ENCODE measurements around the gene RCOR3.
"Not testable (repeated sequence)": the region's sequence is repeated elsewhere in the genome, so short reads cannot be mapped to it uniquely, and the experiment has no call there.

The RCOR3 gene

GRCh38 chr1:211340622-211341507, 81.7 kb downstream of the RCOR3 start:
- WGBS, 2 experiments (ENCODE audit: insufficient coverage in 2 of 2) = 92 to 100% methylated on average over 6 to 9 of the region's 10 CpGs

GRCh38 chr1:211341999-211342398, 82.8 kb downstream of the RCOR3 start:
- Histone ChIP-seq H3K27ac (ENCODE audit: low read depth, low read length, severe bottlenecking) (no peak overlapping the region), H3K4me1 (ENCODE audit: control insufficient read depth, insufficient read depth, low read length, poor library complexity, severe bottlenecking) (peaks cover 7% of the 10 kb centered on the region), H3K4me3 (ENCODE audit: extremely low read depth, insufficient read depth, low read length, poor library complexity, severe bottlenecking) (no peak overlapping the region), H3K36me3 (ENCODE audit: control insufficient read depth, insufficient read depth, low read length) (no peaks in the 10 kb centered on the region), H3K9me3 (ENCODE audit: control insufficient read depth, low read length) (no peaks in the 10 kb centered on the region)
- WGBS, 2 experiments (ENCODE audit: insufficient coverage in 2 of 2) = no CpG with 5 or more reads among the region's 1 CpG

More at GRCh38 chr1:211340622-211341507, 81.7 kb downstream of the RCOR3 start:
- H3K4me3 ChIP-seq (ENCODE audit: extremely low read depth, insufficient read depth, low read length, poor library complexity, severe bottlenecking) = no peak overlapping the region
- no peak overlapping the region for H3K27ac ChIP-seq (ENCODE audit: low read depth, low read length, severe bottlenecking)
- H3K9me3 ChIP-seq (ENCODE audit: control insufficient read depth, low read length) = no peaks in the 10 kb centered on the region
- H3K36me3 ChIP-seq (ENCODE audit: control insufficient read depth, insufficient read depth, low read length) = no peaks in the 10 kb centered on the region
- peaks cover 7% of the 10 kb centered on the region for H3K4me1 ChIP-seq (ENCODE audit: control insufficient read depth, insufficient read depth, low read length, poor library complexity, severe bottlenecking)

- Histone ChIP-seq H3K27ac (ENCODE audit: low read depth, low read length, severe bottlenecking) (no peak overlapping the region), H3K4me1 (ENCODE audit: control insufficient read depth, insufficient read depth, low read length, poor library complexity, severe bottlenecking) (peaks cover 7% of the 10 kb centered on the region), H3K9me3 (ENCODE audit: control insufficient read depth, low read length) (no peaks in the 10 kb centered on the region), H3K4me3 (ENCODE audit: extremely low read depth, insufficient read depth, low read length, poor library complexity, severe bottlenecking) (no peak overlapping the region), H3K36me3 (ENCODE audit: control insufficient read depth, insufficient read depth, low read length) (no peaks in the 10 kb centered on the region)
- WGBS, 2 experiments (ENCODE audit: insufficient coverage in 2 of 2) = 64% methylated on average over 2 of the region's 4 CpGs; no CpG with 5 or more reads in 1 of the 2 experiments
Measured at GRCh38 chr1:211343607-211344006, 84.4 kb downstream of the RCOR3 start.

- no peaks in the 10 kb centered on the region for H3K36me3 ChIP-seq (ENCODE audit: control insufficient read depth, insufficient read depth, low read length)
- H3K27ac ChIP-seq (ENCODE audit: low read depth, low read length, severe bottlenecking) = no peak overlapping the region
- 87 to 96% methylated on average over 3 to 4 of the region's 6 CpGs for WGBS, 2 experiments (ENCODE audit: insufficient coverage in 2 of 2)
- H3K4me1 ChIP-seq (ENCODE audit: control insufficient read depth, insufficient read depth, low read length, poor library complexity, severe bottlenecking) = peaks cover 7% of the 10 kb centered on the region
- no peaks in the 10 kb centered on the region for H3K9me3 ChIP-seq (ENCODE audit: control insufficient read depth, low read length)
- H3K4me3 ChIP-seq (ENCODE audit: extremely low read depth, insufficient read depth, low read length, poor library complexity, severe bottlenecking) = no peak overlapping the region
Measured at GRCh38 chr1:211344152-211344618, 85.0 kb downstream of the RCOR3 start.

- WGBS, 2 experiments (ENCODE audit: insufficient coverage in 2 of 2) = 75% methylated on average over 2 of the region's 2 CpGs; no CpG with 5 or more reads in 1 of the 2 experiments
- no peaks in the 10 kb centered on the region for H3K9me3 ChIP-seq (ENCODE audit: control insufficient read depth, low read length)
- H3K27ac ChIP-seq (ENCODE audit: low read depth, low read length, severe bottlenecking) = no peak overlapping the region
- H3K4me3 ChIP-seq (ENCODE audit: extremely low read depth, insufficient read depth, low read length, poor library complexity, severe bottlenecking) = no peak overlapping the region
- H3K36me3 ChIP-seq (ENCODE audit: control insufficient read depth, insufficient read depth, low read length) = no peaks in the 10 kb centered on the region
- peaks cover 3% of the 10 kb centered on the region for H3K4me1 ChIP-seq (ENCODE audit: control insufficient read depth, insufficient read depth, low read length, poor library complexity, severe bottlenecking)
Measured at GRCh38 chr1:211345719-211346118, 86.6 kb downstream of the RCOR3 start.

GRCh38 chr1:211347077-211347844, 88.1 kb downstream of the RCOR3 start:
- H3K36me3 ChIP-seq (ENCODE audit: control insufficient read depth, insufficient read depth, low read length) = no peaks in the 10 kb centered on the region
- H3K27ac ChIP-seq (ENCODE audit: low read depth, low read length, severe bottlenecking) = no peak overlapping the region
- peaks cover 3% of the 10 kb centered on the region for H3K4me1 ChIP-seq (ENCODE audit: control insufficient read depth, insufficient read depth, low read length, poor library complexity, severe bottlenecking)
- 93% methylated on average over 2 of the region's 4 CpGs; no CpG with 5 or more reads in 1 of the 2 experiments for WGBS, 2 experiments (ENCODE audit: insufficient coverage in 2 of 2)
- no peak overlapping the region for H3K4me3 ChIP-seq (ENCODE audit: extremely low read depth, insufficient read depth, low read length, poor library complexity, severe bottlenecking)
- peaks cover 7% of the 10 kb centered on the region for H3K9me3 ChIP-seq (ENCODE audit: control insufficient read depth, low read length)

- no peaks in the 10 kb centered on the region for H3K4me1 ChIP-seq (ENCODE audit: control insufficient read depth, insufficient read depth, low read length, poor library complexity, severe bottlenecking)
- no peaks in the 10 kb centered on the region for H3K36me3 ChIP-seq (ENCODE audit: control insufficient read depth, insufficient read depth, low read length)
- no peak overlapping the region for H3K4me3 ChIP-seq (ENCODE audit: extremely low read depth, insufficient read depth, low read length, poor library complexity, severe bottlenecking)
- H3K27ac ChIP-seq (ENCODE audit: low read depth, low read length, severe bottlenecking) = no peak overlapping the region
- peaks cover 14% of the 10 kb centered on the region for H3K9me3 ChIP-seq (ENCODE audit: control insufficient read depth, low read length)
Measured at GRCh38 chr1:211348547-211348946, 89.4 kb downstream of the RCOR3 start.

- no peaks in the 10 kb centered on the region for H3K4me1 ChIP-seq (ENCODE audit: control insufficient read depth, insufficient read depth, low read length, poor library complexity, severe bottlenecking)
- H3K9me3 ChIP-seq (ENCODE audit: control insufficient read depth, low read length) = peaks cover 14% of the 10 kb centered on the region
- no peak overlapping the region for H3K27ac ChIP-seq (ENCODE audit: low read depth, low read length, severe bottlenecking)
- H3K36me3 ChIP-seq (ENCODE audit: control insufficient read depth, insufficient read depth, low read length) = peaks cover 6% of the 10 kb centered on the region
- 90 to 92% methylated on average over 2 of the region's 2 CpGs for WGBS, 2 experiments (ENCODE audit: insufficient coverage in 2 of 2)
- H3K4me3 ChIP-seq (ENCODE audit: extremely low read depth, insufficient read depth, low read length, poor library complexity, severe bottlenecking) = no peak overlapping the region
Measured at GRCh38 chr1:211349741-211350140, 90.6 kb downstream of the RCOR3 start.

GRCh38 chr1:211352055-211352454, 92.9 kb downstream of the RCOR3 start:
- not testable (repeated sequence) for H3K27ac ChIP-seq (ENCODE audit: low read depth, low read length, severe bottlenecking); H3K4me1 ChIP-seq (ENCODE audit: control insufficient read depth, insufficient read depth, low read length, poor library complexity, severe bottlenecking); H3K4me3 ChIP-seq (ENCODE audit: extremely low read depth, insufficient read depth, low read length, poor library complexity, severe bottlenecking)
- peaks cover 14% of the 10 kb centered on the region for H3K9me3 ChIP-seq (ENCODE audit: control insufficient read depth, low read length)
- WGBS, 2 experiments (ENCODE audit: insufficient coverage in 2 of 2) = 87 to 100% methylated on average over 3 of the region's 3 CpGs
- H3K36me3 ChIP-seq (ENCODE audit: control insufficient read depth, insufficient read depth, low read length) = peaks cover 14% of the 10 kb centered on the region

GRCh38 chr1:211352465-211352864, 93.3 kb downstream of the RCOR3 start:
- no CpG with 5 or more reads among the region's 2 CpGs for WGBS, 2 experiments (ENCODE audit: insufficient coverage in 2 of 2)
- H3K27ac ChIP-seq (ENCODE audit: low read depth, low read length, severe bottlenecking) = no peak overlapping the region
- H3K9me3 ChIP-seq (ENCODE audit: control insufficient read depth, low read length) = peaks cover 14% of the 10 kb centered on the region
- peaks cover 14% of the 10 kb centered on the region for H3K36me3 ChIP-seq (ENCODE audit: control insufficient read depth, insufficient read depth, low read length)
- no peaks in the 10 kb centered on the region for H3K4me1 ChIP-seq (ENCODE audit: control insufficient read depth, insufficient read depth, low read length, poor library complexity, severe bottlenecking)
- H3K4me3 ChIP-seq (ENCODE audit: extremely low read depth, insufficient read depth, low read length, poor library complexity, severe bottlenecking) = no peak overlapping the region

Data from mesodermal cell (in vitro differentiated cells).